Muscle layer of duodenum (tissue), 2 donors: ENCODE data around the gene C17orf50.
A peak's percentile ranks its signal among the peaks of the same experiment; 100 is the strongest.

Experiments
- H3K27ac ChIP-seq: one replicate; pipeline ENCODE4 v1.7.0; 2013; ENCODE audit warnings: mild to moderate bottlenecking, low read length
- H3K27me3 ChIP-seq: one replicate; pipeline ENCODE4 v1.7.0; 2013; ENCODE audit warnings: low read depth, mild to moderate bottlenecking, control low read depth, low read length
- H3K36me3 ChIP-seq, 2 donors: one replicate each; pipeline ENCODE4 v1.7.0; 2013; ENCODE audit warnings: low read length in 2 of 2, control low read depth in 1 of 2, mild to moderate bottlenecking in 1 of 2; ENCODE audit not compliant: insufficient read depth in 2 of 2, control insufficient read depth in 1 of 2
- H3K4me1 ChIP-seq, 2 donors: one replicate each; pipeline ENCODE4 v1.7.0; 2013; ENCODE audit warnings: low read length in 2 of 2, mild to moderate bottlenecking in 2 of 2, control low read depth in 1 of 2, moderate library complexity in 1 of 2; ENCODE audit not compliant: insufficient read depth in 2 of 2, control insufficient read depth in 1 of 2
- H3K4me3 ChIP-seq, 2 donors: one replicate each; pipeline ENCODE4 v1.7.0; 2013; ENCODE audit warnings: low read length in 2 of 2, low read depth in 1 of 2, mild to moderate bottlenecking in 1 of 2
- H3K9me3 ChIP-seq, 2 donors: one replicate each; pipeline ENCODE4 v1.7.0; 2013; ENCODE audit warnings: low read length in 2 of 2, control low read depth in 1 of 2, mild to moderate bottlenecking in 1 of 2; ENCODE audit not compliant: control insufficient read depth in 1 of 2
- donor health status: healthy.

Gene C17orf50

GRCh38 chr17:35773129-35773528 is 12.4 kb downstream of the C17orf50 start:
- H3K36me3 ChIP-seq, result no peaks in the 10 kb centered on the region
- no peak overlapping the region for H3K4me3 ChIP-seq
- no peaks in the 10 kb centered on the region for H3K9me3 ChIP-seq
- no peak overlapping the region for H3K27ac ChIP-seq
- H3K4me1 ChIP-seq, result peaks cover 0 to 24% of the 10 kb centered on the region in 2 donors
- no peaks in the 10 kb centered on the region for H3K27me3 ChIP-seq

- H3K4me1 ChIP-seq, result peaks cover 0 to 24% of the 10 kb centered on the region in 2 donors
- no peaks in the 10 kb centered on the region for H3K27me3 ChIP-seq
- H3K27ac ChIP-seq, result peak overlapping the region; percentile 34
- no peaks in the 10 kb centered on the region for H3K36me3 ChIP-seq
- no peak overlapping the region for H3K4me3 ChIP-seq
- no peaks in the 10 kb centered on the region for H3K9me3 ChIP-seq
Measured at GRCh38 chr17:35773679-35774425, 13.2 kb downstream of the C17orf50 start.

GRCh38 chr17:35774499-35774898 is 13.8 kb downstream of the C17orf50 start:
- Histone ChIP-seq H3K36me3 (no peaks in the 10 kb centered on the region), H3K27ac (peak overlapping the region; percentile 82), H3K4me1 (peaks cover 0 to 24% of the 10 kb centered on the region in 2 donors), H3K4me3 (peak overlapping the region in 1 of 2 donors; percentile 29), H3K27me3 (no peaks in the 10 kb centered on the region), H3K9me3 (no peaks in the 10 kb centered on the region)

- Histone ChIP-seq H3K4me3 (peak overlapping the region in 1 of 2 donors; percentile 29), H3K36me3 (no peaks in the 10 kb centered on the region), H3K27me3 (no peaks in the 10 kb centered on the region), H3K27ac (peak overlapping the region; percentile 82), H3K9me3 (no peaks in the 10 kb centered on the region), H3K4me1 (peaks cover 0 to 24% of the 10 kb centered on the region in 2 donors)
Measured at GRCh38 chr17:35775039-35775438, 14.4 kb downstream of the C17orf50 start.

- H3K9me3 ChIP-seq, result no peaks in the 10 kb centered on the region
- peaks cover 0 to 24% of the 10 kb centered on the region in 2 donors for H3K4me1 ChIP-seq
- H3K4me3 ChIP-seq, result peak overlapping the region in 1 of 2 donors; percentile 29
- no peaks in the 10 kb centered on the region for H3K36me3 ChIP-seq
- no peaks in the 10 kb centered on the region for H3K27me3 ChIP-seq
- H3K27ac ChIP-seq, result no peak overlapping the region
Measured at GRCh38 chr17:35775583-35775982, 14.9 kb downstream of the C17orf50 start.

GRCh38 chr17:35778641-35779196 is 18.0 kb downstream of the C17orf50 start:
- Histone ChIP-seq H3K27me3 (no peaks in the 10 kb centered on the region), H3K36me3 (no peaks in the 10 kb centered on the region), H3K27ac (no peak overlapping the region), H3K4me3 (no peak overlapping the region), H3K4me1 (peaks cover 5 to 23% of the 10 kb centered on the region in 2 donors), H3K9me3 (no peaks in the 10 kb centered on the region)

GRCh38 chr17:35780950-35781349 is 20.3 kb downstream of the C17orf50 start:
- Histone ChIP-seq H3K4me3 (no peak overlapping the region), H3K27me3 (no peaks in the 10 kb centered on the region), H3K9me3 (no peaks in the 10 kb centered on the region), H3K36me3 (no peaks in the 10 kb centered on the region), H3K27ac (no peak overlapping the region), H3K4me1 (peaks cover 6 to 21% of the 10 kb centered on the region in 2 donors)

- no peak overlapping the region for H3K4me3 ChIP-seq
Measured at GRCh38 chr17:35784895-35785294, 24.2 kb downstream of the C17orf50 start.

GRCh38 chr17:35786941-35787432 is 26.3 kb downstream of the C17orf50 start:
- Histone ChIP-seq H3K4me1 (peaks cover 18 to 51% of the 10 kb centered on the region in 2 donors), H3K9me3 (no peaks in the 10 kb centered on the region), H3K27ac (peak overlapping the region; percentile 3), H3K36me3 (no peaks in the 10 kb centered on the region), H3K27me3 (no peaks in the 10 kb centered on the region), H3K4me3 (no peak overlapping the region)

More at GRCh38 chr17:35784895-35785294, 24.2 kb downstream of the C17orf50 start:
- H3K4me1 ChIP-seq, result peaks cover 18 to 51% of the 10 kb centered on the region in 2 donors
- no peaks in the 10 kb centered on the region for H3K9me3 ChIP-seq
- H3K36me3 ChIP-seq, result no peaks in the 10 kb centered on the region
- no peaks in the 10 kb centered on the region for H3K27me3 ChIP-seq
- H3K27ac ChIP-seq, result no peak overlapping the region

GRCh38 chr17:35788477-35789368 is 28.0 kb downstream of the C17orf50 start:
- H3K36me3 ChIP-seq, result no peaks in the 10 kb centered on the region
- peak overlapping the region; percentile 65 for H3K27ac ChIP-seq

GRCh38 chr17:35790841-35791240 is 30.2 kb downstream of the C17orf50 start:
- no peak overlapping the region for H3K27ac ChIP-seq
- H3K36me3 ChIP-seq, result no peaks in the 10 kb centered on the region
- peaks cover 7% of the 10 kb centered on the region for H3K27me3 ChIP-seq
- H3K9me3 ChIP-seq, result no peaks in the 10 kb centered on the region
- no peak overlapping the region for H3K4me3 ChIP-seq
- H3K4me1 ChIP-seq, result peaks cover 15 to 55% of the 10 kb centered on the region in 2 donors

More at GRCh38 chr17:35788477-35789368, 28.0 kb downstream of the C17orf50 start:
- Histone ChIP-seq H3K4me1 (peaks cover 16 to 56% of the 10 kb centered on the region in 2 donors), H3K27me3 (peaks cover 4% of the 10 kb centered on the region), H3K9me3 (no peaks in the 10 kb centered on the region), H3K4me3 (no peak overlapping the region)
